ENCODE measurements around the gene ANKRD34A.

Gene ANKRD34A

DNA sequence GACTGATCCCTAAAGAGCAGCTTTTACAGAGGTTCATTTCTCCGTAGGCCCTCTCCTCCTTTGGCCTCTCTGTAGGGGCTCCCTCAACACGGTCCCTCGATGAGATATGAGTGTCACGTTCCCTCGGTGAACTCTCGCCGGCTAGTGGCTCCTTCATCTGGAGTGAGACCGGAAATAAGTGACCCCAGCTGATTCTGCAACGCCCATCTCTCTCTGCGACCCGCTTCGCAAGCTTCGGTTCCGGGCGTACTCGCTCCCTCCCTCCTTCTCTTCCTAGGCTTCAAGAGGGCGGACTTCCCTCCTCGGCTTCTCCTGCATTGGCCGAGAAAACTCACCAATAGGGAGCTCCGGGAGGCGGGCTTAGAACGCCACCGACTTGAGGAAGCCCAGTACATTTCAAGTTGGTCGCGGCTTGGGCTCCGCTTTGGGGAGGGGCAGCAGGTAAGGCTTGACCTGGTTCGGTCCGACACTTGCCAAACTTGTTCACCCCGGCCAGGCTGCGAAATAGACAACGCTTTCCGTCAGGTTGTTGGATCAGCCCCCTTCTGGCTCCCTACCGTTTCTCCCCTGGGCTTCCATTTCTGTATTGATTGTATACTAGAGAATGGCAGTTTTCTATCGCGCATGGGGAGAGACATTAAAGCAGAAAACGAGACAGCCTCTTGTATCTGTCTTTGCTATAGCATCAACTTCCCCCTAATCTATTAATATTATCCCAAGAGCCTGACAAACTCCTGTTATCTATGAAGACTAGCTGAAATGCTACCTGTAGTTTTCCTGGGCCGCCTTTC lies at the start of gene ANKRD34A, which contains the start of gene POLR3GL:
ANKRD34A (minus strand) TSS at position 248 of the 791 bp plus-strand sequence. CDS start 2,816 bp downstream, outside the sequence.
POLR3GL (plus strand) TSS at position 363 of the 791 bp plus-strand sequence. CDS start 10,176 bp downstream, outside the sequence.
- TF ChIP-seq, protein P1, sequence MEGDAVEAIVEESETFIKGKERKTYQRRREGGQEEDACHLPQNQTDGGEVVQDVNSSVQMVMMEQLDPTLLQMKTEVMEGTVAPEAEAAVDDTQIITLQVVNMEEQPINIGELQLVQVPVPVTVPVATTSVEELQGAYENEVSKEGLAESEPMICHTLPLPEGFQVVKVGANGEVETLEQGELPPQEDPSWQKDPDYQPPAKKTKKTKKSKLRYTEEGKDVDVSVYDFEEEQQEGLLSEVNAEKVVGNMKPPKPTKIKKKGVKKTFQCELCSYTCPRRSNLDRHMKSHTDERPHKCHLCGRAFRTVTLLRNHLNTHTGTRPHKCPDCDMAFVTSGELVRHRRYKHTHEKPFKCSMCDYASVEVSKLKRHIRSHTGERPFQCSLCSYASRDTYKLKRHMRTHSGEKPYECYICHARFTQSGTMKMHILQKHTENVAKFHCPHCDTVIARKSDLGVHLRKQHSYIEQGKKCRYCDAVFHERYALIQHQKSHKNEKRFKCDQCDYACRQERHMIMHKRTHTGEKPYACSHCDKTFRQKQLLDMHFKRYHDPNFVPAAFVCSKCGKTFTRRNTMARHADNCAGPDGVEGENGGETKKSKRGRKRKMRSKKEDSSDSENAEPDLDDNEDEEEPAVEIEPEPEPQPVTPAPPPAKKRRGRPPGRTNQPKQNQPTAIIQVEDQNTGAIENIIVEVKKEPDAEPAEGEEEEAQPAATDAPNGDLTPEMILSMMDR (conservative IDR thresholded peaks at IDR 0.05; ENCODE audit: control insufficient read depth, insufficient read depth, low read depth, low read length): no peak
- H3K4me3 ChIP-seq (ENCODE audit: control insufficient read depth, low read depth, low read length): peak within 1 kb of the TSS; percentile 90
- DNase-seq (ENCODE audit: low read depth): peak; percentile 91

DNA sequence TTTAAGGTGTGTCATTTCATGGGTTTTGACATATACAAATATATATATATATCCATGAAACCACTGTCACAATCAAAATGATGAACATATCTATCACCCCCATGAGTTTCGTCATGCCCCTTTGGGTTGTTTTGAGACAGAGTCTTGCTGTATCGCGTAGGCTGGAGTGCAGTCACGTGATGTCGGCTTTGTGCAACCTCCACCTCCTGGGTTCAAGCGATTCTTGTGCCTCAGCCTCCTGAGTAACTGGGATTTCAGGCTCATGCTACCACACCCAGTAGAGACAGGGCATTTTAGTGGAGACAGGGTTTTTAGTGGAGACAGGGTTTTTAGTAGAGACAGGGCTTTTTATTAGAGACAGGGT lies 49.2 kb upstream of the ANKRD34A start:
- peak; percentile 40 for DNase-seq (ENCODE audit: low read depth)
- TF ChIP-seq, protein P1 (conservative IDR thresholded peaks at IDR 0.05; ENCODE audit: control insufficient read depth, insufficient read depth, low read depth, low read length): no peak
- no peak overlapping the region for H3K4me3 ChIP-seq (ENCODE audit: control insufficient read depth, low read depth, low read length)

DNA sequence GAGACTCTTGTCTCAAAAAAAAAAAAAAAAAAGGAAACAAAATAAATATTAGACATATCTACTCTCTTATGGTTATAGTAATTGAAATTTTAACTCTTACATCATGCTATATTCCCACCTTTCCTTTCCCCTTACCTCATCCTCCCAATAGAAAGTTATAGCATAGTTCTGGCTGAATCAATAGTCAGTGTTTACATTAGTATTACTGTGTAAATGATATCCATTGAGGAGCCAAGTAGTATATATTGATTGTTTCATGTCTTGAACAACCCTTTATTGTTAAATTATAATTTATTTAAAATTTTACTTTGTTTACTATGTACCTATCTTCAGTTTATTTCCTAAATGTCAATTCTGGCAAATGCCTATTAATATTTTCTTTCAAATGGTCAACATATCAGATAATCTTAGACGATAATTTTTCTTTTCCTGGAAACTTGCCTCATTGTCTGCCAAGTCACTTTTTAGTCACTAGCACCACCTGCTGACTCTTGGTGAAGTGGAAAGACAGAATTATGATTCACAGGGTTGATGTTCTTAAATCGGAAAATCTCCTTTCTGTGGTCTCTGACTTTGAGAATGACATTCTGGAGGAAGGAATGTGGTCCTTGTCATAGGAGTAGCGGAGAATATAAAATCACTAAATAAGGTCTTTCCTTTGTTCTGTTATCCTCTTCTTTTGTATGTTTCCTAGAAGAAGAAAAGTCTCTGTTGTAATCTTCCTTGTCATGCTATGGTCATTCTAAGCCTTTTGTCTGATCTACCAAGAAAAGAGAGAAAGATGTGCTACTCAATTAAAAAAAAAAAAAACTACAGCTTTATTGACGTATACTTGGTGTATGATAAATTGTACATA lies 48.6 kb upstream of the ANKRD34A start:
- peak; percentile 89 for DNase-seq (ENCODE audit: low read depth)
- TF ChIP-seq, protein P1 (conservative IDR thresholded peaks at IDR 0.05; ENCODE audit: control insufficient read depth, insufficient read depth, low read depth, low read length): peak; percentile 76
- no peak overlapping the region for H3K4me3 ChIP-seq (ENCODE audit: control insufficient read depth, low read depth, low read length)

DNA sequence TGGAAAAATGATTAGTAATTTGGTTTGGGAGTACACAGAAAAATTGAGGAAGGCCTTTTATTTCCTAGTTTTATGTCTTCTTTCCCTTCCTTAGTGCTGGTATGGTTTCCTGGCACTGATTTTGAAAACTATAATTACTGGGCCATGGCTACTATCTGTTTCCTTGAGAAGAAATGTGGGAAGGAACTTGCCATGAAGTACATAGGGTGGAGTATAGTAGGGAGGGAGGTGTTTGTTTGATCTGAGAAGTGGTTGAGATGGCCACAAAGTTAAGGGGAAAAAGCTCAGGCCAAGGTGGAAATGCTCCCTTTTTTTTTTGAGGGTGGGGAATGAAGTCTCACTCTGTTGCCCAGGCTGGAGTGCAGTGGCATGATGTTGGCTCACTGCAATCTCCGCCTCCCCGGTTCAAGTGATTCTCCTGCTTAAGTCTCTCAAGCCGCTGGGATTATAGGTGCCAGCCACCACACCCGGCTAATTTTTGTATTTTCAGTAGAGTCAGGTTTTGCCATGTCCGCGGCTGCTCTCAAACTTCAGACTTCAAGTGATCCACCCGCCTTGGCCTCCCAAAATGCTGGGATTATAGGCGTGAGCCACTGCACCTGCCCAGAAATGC lies 45.9 kb upstream of the ANKRD34A start:
- no peak for DNase-seq (ENCODE audit: low read depth)
- TF ChIP-seq, protein P1 (conservative IDR thresholded peaks at IDR 0.05; ENCODE audit: control insufficient read depth, insufficient read depth, low read depth, low read length): no peak
- no peak overlapping the region for H3K4me3 ChIP-seq (ENCODE audit: control insufficient read depth, low read depth, low read length)

DNA sequence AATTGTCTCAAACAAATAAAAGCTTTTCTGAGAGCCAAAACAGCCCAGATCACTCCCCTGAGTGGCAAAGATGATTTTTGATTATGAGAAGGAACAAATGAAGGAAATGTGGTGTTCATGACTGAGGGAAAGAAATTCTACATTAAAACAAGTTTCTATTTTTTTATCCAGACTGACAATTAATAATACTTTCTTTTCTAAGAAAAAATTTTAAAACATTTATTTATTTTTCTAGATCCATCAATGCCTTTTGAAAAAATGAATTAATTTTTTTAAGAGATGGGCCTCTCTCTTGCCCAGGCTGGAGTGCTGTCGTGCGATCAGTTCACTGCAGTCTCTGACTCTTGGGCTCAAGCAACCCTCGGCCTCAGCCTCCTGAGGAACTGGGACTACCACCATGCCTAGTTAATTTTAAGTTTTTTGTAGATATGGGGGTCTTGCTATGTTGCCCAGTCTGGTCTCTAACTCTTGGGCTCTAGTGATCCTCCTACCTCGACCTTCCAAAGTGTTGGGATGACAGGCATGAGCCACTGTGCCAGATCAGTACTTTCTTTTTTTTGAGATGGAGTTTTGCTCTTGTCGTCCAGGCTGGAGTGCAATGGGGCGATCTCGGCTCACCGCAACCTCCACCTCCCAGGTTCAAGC lies 43.2 kb upstream of the ANKRD34A start:
- no peak overlapping the region for H3K4me3 ChIP-seq (ENCODE audit: control insufficient read depth, low read depth, low read length)
- no peak for DNase-seq (ENCODE audit: low read depth)
- TF ChIP-seq, protein P1 (conservative IDR thresholded peaks at IDR 0.05; ENCODE audit: control insufficient read depth, insufficient read depth, low read depth, low read length): no peak

DNA sequence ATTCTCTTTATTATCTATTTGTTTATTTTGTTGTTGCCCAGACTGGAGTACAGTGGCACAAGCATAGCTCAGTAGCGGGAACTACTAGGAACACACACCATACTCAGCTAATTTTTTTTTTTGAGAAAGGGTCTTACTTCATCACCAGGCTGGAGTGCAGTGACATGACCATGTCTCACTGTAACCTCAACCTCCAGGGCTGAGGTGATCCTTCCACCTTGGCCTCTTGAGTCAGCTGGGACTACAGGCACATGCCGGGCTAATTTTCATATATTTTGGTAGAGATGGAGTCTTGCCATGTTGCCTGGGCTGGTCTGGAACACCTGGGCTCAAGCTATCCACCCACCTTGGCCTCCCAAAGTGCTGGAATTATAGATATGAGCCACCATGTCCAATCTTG lies 37.3 kb upstream of the ANKRD34A start:
- no peak for DNase-seq (ENCODE audit: low read depth)
- no peak overlapping the region for H3K4me3 ChIP-seq (ENCODE audit: control insufficient read depth, low read depth, low read length)
- TF ChIP-seq, protein P1 (conservative IDR thresholded peaks at IDR 0.05; ENCODE audit: control insufficient read depth, insufficient read depth, low read depth, low read length): no peak

All from fibroblast of mammary gland (primary cell).